Neural cell (in vitro differentiated cells): ENCODE measurements around the gene DNAJC18. TPM values are rescaled to one million over a fixed set of nuclear protein-coding genes. Genes with fewer than 3 reads are reported as not detected.

Experiments used
- H2AFZ ChIP-seq: fragments of 200-600, 300-800 bp; sonication (generic), shearing (Covaris generic); 2 replicates; pipeline ENCODE4 v1.6.0; 2014; ENCODE audit warnings: low read depth, mild to moderate bottlenecking, antibody characterized with exemption, low read length, moderate library complexity
- H3F3A ChIP-seq: fragments of 200-600 bp; shearing (Covaris generic); 2 replicates; pipeline ENCODE4 v1.6.1; 2016; ENCODE audit warnings: mild to moderate bottlenecking, moderate library complexity, mixed read lengths, antibody characterized with exemption, low read length; ENCODE audit not compliant: insufficient read depth, poor library complexity, severe bottlenecking
- H3K27ac ChIP-seq: fragments of 200-600, 300-800 bp; sonication (generic), shearing (Covaris generic); 2 replicates; pipeline ENCODE4 v1.5.1; 2014; ENCODE audit warnings: mild to moderate bottlenecking, low read length, moderate library complexity
- H3K27me3 ChIP-seq: fragments of 300-800, 200-600 bp; sonication (generic), shearing (Covaris generic); 2 replicates; pipeline ENCODE4 v1.6.0; 2014; ENCODE audit warnings: mild to moderate bottlenecking, low read depth, low read length, moderate library complexity; ENCODE audit not compliant: insufficient read depth
- H3K36me3 ChIP-seq: fragments of 300-800, 200-600 bp; sonication (generic), shearing (Covaris generic); 2 replicates; pipeline ENCODE4 v1.5.1; 2014; ENCODE audit warnings: mild to moderate bottlenecking, antibody characterized with exemption, low read length, moderate library complexity; ENCODE audit not compliant: insufficient read depth
- H3K4me2 ChIP-seq: fragments of 300-800, 200-600 bp; sonication (generic), shearing (Covaris generic); 2 replicates; pipeline ENCODE4 v1.6.0; 2014; ENCODE audit warnings: mild to moderate bottlenecking, low read length
- H3K4me3 ChIP-seq: fragments of 300-800, 200-600 bp; sonication (generic), shearing (Covaris generic); 2 replicates; pipeline ENCODE4 v1.5.1; 2014; ENCODE audit warnings: mild to moderate bottlenecking, low read length, moderate library complexity
- H3K79me2 ChIP-seq: fragments of 200-600 bp; shearing (Covaris generic); replicated peaks from 2 replicates; pipeline ENCODE4 v1.6.0; 2014; ENCODE audit warnings: mild to moderate bottlenecking, low read length, moderate library complexity; ENCODE audit not compliant: insufficient read depth
- H3K9ac ChIP-seq: fragments of 300-800, 200-600 bp; sonication (generic), shearing (Covaris generic); 2 replicates; pipeline ENCODE4 v1.6.1; 2016; ENCODE audit warnings: mild to moderate bottlenecking, low read length, mixed read lengths
- H3K9me2 ChIP-seq: fragments of 200-600 bp; shearing (Covaris generic); 2 replicates; pipeline ENCODE4 v1.6.1; 2016; ENCODE audit warnings: mild to moderate bottlenecking, low read length, mixed read lengths; ENCODE audit not compliant: insufficient read depth
- H3K9me3 ChIP-seq: fragments of 200-600, 300-800 bp; sonication (generic), shearing (Covaris generic); 2 replicates; pipeline ENCODE4 v1.6.1; 2016; ENCODE audit warnings: mild to moderate bottlenecking, mixed run types, low read length, moderate library complexity, mixed read lengths
- H4K20me1 ChIP-seq: fragments of 200-600 bp; shearing (Covaris generic); 2 replicates; pipeline ENCODE4 v1.6.1; 2016; ENCODE audit warnings: mild to moderate bottlenecking, mixed run types; ENCODE audit not compliant: insufficient read depth
- CTCF ChIP-seq: fragments of 450-650 bp; IDR thresholded peaks from 2 replicates; pipeline ENCODE4 v1.5.1; 2014; ENCODE audit warnings: antibody characterized with exemption, mild to moderate bottlenecking, moderate library complexity; ENCODE audit not compliant: poor library complexity, severe bottlenecking
- EP300 ChIP-seq: fragments of 450-650 bp; conservative IDR thresholded peaks from 2 replicates; pipeline ENCODE4 v1.6.1; 2014; ENCODE audit warnings: antibody characterized with exemption, mild to moderate bottlenecking, moderate library complexity; ENCODE audit not compliant: poor library complexity, severe bottlenecking
- EZH2 ChIP-seq: fragments of 200-600, 300-800 bp; shearing (Covaris generic), sonication (generic); IDR thresholded peaks from 2 replicates; pipeline ENCODE4 v1.6.1; 2014; ENCODE audit warnings: antibody characterized with exemption, low read length, borderline replicate concordance, mild to moderate bottlenecking; ENCODE audit not compliant: insufficient read depth, poor library complexity, severe bottlenecking
- MXI1 ChIP-seq: fragments of 450-650 bp; conservative IDR thresholded peaks from 2 replicates; pipeline ENCODE4 v1.6.1; 2014; ENCODE audit warnings: antibody characterized with exemption, mild to moderate bottlenecking; ENCODE audit not compliant: poor library complexity, severe bottlenecking
- POLR2AphosphoS5 ChIP-seq: IDR thresholded peaks from 2 replicates; pipeline ENCODE4 v1.6.1; 2012
- RAD21 ChIP-seq: fragments of 450-650 bp; conservative IDR thresholded peaks from 2 replicates; pipeline ENCODE4 v1.6.1; 2014; ENCODE audit warnings: antibody characterized with exemption, mild to moderate bottlenecking, moderate library complexity
- REST ChIP-seq: IDR thresholded peaks from 2 replicates; pipeline ENCODE4 v1.6.1; 2012; ENCODE audit warnings: borderline replicate concordance
- SMC3 ChIP-seq: fragments of 450-650 bp; conservative IDR thresholded peaks from 2 replicates; pipeline ENCODE4 v1.6.1; 2014; ENCODE audit warnings: antibody characterized with exemption, mild to moderate bottlenecking, moderate library complexity; ENCODE audit not compliant: poor library complexity
- TAF1 ChIP-seq: IDR thresholded peaks from 2 replicates; pipeline ENCODE4 v1.6.1; 2012; ENCODE audit warnings: low read depth
- polyA plus RNA-seq: library from polyadenylated mRNA; depleted of rRNA; stranded (reverse); fragments of >200 nt; gene quantifications from 2 replicates; pipeline ENCODE4 v1.2.3, GENCODE V29; 2014

Gene DNAJC18
- polyA plus RNA-seq, 1 donor from 2014 or later: 44.4 TPM

- Histone ChIP-seq H2AFZ (no peak overlapping the region), H3F3A (no peaks in the 10 kb centered on the region), H3K4me2 (no peak overlapping the region), H3K36me3 (no peaks in the 10 kb centered on the region), H3K79me2 (no peaks in the 10 kb centered on the region), H3K9me3 (no peaks in the 10 kb centered on the region), H4K20me1 (no peaks in the 10 kb centered on the region), H3K27ac (no peak overlapping the region), H3K4me3 (no peak overlapping the region), H3K9ac (no peak overlapping the region), H3K9me2 (no peaks in the 10 kb centered on the region), H3K27me3 (no peaks in the 10 kb centered on the region)
- TF ChIP-seq POLR2AphosphoS5 (no peak), CTCF (no peak), TAF1 (no peak), EP300 (no peak), REST (no peak), SMC3 (no peak), EZH2 (no peak), RAD21 (no peak), MXI1 (no peak)
Measured at GRCh38 chr5:139381837-139382761, 57.2 kb downstream of the DNAJC18 start.

GRCh38 chr5:139379626-139380449 is 59.5 kb downstream of the DNAJC18 start:
- no peaks in the 10 kb centered on the region for H3K79me2 ChIP-seq
- no peak overlapping the region for H3K9ac ChIP-seq
- H3K9me3 ChIP-seq: no peaks in the 10 kb centered on the region
- H3F3A ChIP-seq: no peaks in the 10 kb centered on the region
- no peaks in the 10 kb centered on the region for H3K9me2 ChIP-seq
- H3K4me2 ChIP-seq: no peak overlapping the region
- H3K4me3 ChIP-seq: no peak overlapping the region
- no peak overlapping the region for H3K27ac ChIP-seq
- H4K20me1 ChIP-seq: no peaks in the 10 kb centered on the region
- no peaks in the 10 kb centered on the region for H3K27me3 ChIP-seq
- TF ChIP-seq MXI1 (no peak), EP300 (no peak), CTCF (no peak), REST (no peak), EZH2 (no peak)
- H3K36me3 ChIP-seq: no peaks in the 10 kb centered on the region
- H2AFZ ChIP-seq: no peak overlapping the region
